HG02759 (cell line): ENCODE data around the gene AADAT.
"Not testable (repeated sequence)": the region's sequence is repeated elsewhere in the genome, so short reads cannot be mapped to it uniquely, and the experiment has no call there.

Source experiments
- ATAC-seq: cut with Tn5 transposase; IDR thresholded peaks from one replicate; pipeline ENCODE4 v1.9.1; 2021; ENCODE audit warnings: mild to moderate bottlenecking, moderate library complexity; ENCODE audit not compliant: unreplicated experiment

Gene AADAT

DNA sequence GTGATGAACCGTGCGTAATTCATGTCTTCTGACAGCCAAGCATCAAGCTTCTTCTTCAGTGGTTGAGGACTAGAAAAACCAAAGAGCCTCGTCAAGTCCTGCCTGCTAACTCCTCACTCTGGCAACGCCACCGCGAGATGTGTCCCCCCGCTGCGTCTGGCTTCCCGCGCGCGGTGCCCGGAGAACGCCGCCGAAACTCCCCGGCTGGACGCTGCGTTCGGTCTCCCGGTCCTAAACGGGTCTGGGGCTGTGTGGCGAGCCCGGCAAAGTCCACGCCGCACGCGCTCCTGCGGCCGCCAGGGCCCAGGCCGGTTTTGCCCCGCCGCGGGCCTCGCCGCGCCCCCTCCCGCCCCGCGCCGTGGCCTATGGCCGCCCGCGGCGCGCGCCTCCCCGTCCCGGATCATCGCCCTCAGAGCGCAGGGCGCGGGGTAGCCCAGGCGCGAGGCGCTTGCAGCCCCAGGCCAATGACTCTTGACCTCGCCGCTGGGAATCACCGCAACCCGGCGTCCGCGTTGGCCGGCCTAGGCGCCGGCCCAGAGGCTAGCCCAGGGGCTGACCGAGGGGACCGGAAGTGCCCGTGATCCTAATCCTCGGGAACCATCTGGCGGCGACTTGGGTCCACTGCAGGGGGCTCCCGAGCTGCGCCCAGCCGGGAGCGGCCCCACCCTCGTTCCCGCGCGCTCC, at the start of gene AADAT:
AADAT (minus strand) TSS at position 289 of the 684 bp plus-strand sequence; CDS start at position 23, 266 bp downstream.
- peak; percentile 86 for ATAC-seq

DNA sequence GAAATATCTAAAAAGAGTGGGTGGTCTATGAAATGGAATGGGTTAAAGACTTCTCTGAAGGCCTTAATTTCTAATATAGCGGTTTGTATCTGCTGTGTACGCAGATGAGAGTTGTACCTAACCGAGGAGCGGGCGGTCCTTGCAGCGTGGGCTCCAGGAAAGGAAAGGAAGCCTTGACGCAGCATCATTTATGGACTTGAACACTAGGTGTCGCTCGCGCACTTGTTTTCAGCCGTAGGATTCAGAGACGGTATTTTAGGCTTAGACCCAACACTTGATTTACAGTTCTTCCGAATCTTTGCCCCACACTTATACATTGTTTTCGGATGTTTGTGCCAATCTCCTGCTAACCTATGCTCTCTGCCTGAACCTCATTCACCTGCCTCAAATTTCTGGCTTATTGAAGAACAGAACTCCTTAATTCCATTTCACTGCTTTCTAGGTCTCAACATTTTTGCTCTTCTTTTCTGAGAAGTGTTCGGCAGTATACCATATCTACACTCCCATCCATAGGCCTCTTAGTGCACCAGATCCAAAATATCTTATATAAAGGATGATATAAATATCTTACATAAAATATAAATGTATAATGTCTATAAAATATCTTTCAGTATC, 48.9 kb upstream of the AADAT start:
- peak; percentile 97 for ATAC-seq

DNA sequence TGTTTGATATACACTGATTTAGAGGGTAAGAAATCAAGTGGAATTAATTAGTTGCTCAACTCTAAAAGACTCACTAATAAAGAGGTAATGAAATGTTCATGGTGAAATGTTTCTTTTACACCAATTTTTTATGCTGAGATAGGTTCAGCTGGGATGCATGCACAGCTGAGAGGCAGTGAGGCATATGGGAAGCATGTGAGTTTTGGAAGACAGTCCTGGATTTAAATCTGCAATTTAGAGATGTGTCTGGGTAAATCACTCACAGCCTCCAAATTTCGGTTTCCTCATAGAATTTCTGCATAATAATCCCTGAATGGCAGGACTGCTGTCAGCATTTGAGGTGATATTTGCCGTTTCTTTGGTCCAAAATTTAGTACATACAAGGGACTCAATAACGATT, 48.2 kb upstream of the AADAT start:
- no peak for ATAC-seq

DNA sequence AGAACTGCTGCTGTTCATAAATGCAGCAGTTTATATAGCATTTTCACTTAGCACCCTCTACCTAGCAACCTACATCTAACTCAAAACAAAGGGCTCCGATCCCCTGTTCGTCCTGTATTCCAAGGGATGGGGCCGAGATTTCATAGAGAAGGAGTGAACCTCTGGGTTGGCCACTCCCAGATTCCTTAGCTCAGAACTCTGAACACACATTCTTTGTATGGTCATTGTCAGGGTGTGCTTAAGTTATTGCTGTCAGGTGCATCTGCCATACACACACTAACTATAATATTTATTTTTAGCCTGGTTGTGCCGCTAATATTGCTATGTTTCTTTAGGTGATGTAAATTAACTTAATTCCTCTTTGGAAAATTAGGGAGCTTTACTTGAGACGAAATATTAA, 47.7 kb upstream of the AADAT start:
- no peak for ATAC-seq

DNA sequence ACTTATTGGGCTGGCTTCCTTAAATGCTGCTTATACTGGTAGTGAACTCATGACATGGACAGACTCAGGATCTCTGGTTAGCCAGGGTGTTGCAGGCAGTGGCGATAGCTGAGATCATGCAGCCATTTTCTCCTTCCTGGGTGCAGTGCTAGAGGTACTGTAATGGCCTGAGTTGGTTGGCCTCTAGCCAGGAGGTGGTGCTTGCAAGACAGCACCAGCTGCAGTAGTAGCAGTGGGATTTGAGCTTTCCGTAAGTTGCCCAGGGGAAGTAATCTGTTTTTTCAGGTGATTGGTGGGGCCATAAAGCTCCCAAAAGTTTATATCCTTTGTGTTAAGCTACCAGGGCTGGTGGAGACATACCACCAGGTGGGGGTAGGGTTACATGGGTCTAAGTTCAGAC, 45.1 kb upstream of the AADAT start:
- ATAC-seq = no peak

DNA sequence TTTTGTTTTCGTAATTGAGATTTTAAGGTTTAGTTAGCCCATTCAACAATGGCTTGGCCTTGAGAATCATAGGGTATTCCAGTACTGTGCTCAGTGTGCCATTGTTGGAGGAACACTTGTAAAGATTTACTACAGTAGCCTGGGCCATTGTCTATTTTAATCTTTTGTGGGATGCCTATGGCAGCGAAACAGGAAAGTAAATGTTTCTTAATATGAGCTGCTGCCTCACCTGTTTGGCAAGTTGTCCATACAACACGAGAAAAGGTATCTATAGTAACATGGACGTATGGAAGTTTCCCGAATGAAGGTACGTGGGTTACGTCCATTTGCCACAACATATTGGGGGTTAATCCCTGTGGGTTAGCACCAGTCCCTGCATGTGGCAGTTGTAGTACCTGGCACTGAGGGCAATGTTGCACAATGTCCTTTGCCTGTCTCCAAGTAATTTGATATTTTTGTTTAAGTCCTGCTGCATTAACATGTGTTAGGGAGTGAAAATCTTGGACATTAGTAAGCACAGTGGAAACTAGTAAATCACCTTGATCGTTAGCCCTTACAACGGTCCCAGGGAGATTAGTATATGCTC, 38.6 kb upstream of the AADAT start:
- ATAC-seq = no peak

DNA sequence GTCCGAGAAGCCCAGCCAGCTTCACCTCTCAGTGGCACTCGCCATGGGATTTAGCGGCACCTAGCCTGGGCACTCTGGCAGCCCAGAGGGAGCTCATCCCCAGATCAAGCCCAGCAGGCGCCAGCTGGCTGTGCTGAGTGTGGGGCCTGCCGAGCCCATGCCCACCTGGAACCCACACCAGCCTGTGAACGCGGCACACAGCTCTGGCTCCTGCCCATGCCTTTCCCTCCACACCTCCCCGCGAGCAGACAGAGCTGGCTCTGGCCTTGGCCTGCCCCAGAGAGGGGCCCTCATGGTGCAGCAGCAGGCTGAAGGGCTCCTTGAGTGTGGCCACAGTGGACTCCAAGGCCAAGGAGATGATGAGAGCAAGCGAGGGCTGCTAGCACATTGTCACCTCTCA, 38.0 kb upstream of the AADAT start:
- ATAC-seq = no peak

DNA sequence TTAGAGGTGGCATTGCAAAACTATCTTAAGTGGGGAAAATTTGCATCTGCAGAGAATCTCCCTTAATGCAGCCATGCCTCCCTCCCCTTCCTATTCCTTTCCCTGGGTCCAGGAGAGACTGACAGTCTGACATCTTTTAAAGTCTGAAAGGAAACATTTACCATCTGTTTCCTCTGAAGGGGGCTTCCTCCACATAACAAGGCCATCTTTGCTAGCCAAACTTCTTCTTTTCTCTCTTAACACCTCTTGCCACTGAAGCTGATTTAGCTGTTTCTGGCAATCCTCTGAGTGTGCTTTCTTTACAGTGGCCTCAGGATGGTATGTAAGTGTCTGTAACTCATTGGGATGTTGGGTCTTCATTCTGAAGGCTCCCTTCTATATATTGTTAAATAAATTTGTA, 34.6 kb upstream of the AADAT start:
- ATAC-seq = no peak

DNA sequence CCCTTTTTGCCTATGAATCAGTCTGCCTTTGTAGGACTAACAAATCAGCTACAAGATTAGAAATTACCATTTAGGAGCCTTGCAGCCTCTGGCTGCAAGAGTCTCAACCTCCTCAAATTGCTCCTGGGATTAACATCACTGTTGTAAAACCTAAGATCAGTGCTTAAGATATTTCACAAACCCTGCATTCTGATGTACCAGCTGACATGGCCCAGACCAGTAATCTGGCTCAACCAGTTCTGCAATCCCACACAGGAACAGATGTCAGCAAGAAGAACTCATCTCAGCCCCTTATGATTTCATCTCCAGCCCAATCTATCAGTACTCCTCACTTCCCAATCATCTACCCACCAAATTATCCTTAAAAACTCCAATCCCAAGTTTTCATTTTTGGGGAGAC, 32.5 kb upstream of the AADAT start:
- no peak for ATAC-seq

DNA sequence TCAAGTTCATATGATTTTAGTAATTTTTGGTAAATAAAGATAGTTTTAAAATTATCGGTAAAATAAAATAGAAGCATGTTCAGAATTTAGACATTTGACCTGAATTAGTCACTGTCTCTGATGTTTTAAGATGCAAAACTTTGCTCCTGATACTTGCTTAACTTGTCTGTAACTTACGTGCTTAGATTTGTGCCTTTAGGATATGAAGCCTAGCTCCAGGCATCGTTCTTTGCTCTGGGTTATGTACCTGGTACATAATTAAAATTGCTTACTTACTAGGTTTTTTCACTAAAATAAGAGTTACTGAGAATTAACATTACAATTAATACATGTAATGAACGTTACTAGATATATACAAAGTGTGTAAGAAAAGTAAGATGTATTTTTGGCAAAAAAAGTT, 24.9 kb upstream of the AADAT start:
- no peak for ATAC-seq

DNA sequence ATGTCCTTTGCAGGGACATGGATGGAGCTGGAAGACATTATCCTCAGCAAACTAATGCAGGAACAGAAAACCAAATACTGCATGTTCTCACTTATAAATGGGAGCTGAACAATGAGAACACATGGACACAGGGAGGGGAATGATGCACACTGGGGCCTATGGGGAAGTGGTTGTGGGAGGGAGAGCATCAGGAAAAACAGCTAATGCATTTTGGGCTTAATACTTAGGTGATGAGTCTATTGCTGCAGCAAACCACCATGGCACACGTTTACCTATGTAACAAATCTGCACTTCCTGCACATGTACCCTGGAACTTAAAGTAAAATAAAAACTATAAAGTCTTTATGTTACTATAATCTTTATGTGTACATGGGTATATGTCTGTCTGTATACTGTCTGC, 24.4 kb upstream of the AADAT start:
- ATAC-seq = not testable (repeated sequence)

DNA sequence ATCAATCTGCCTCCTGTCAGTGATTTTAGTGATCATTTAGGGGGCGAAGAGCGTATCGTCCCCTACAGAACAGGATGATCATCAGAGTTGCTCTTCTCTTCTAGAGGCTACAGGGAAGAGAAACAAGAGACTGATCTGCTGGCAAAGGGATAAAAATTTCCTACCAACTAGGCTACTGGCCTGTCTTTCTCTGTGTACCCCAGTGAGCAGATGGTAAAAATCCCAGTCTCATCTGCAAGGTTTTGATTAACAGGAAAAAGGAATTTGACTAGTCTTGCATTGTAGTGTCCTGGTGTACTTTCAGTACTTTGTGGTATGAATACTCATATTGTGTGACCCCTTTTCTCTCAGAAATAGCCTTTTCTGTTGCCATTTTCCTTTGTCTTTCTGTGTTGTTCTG, 21.8 kb upstream of the AADAT start:
- ATAC-seq = no peak

DNA sequence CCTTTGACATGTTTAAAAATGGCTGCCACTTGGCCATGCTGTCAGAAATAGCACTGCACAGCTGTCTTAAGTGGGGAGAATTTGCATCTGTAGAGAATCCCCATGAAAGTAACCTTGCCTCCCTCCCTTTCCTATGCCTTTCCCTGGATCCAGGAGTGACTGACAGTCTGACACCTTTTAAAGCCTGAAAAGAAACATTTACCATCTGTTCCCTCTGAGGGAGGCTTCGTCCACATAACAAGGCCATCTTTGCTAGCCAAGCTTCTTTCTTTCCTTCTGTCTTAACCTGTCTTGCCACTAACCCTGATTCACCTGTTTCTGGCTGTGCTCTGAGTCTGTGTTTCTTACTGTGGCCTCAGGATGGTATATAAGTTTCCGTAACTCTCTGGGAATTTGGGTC, 21.3 kb upstream of the AADAT start:
- no peak for ATAC-seq

DNA sequence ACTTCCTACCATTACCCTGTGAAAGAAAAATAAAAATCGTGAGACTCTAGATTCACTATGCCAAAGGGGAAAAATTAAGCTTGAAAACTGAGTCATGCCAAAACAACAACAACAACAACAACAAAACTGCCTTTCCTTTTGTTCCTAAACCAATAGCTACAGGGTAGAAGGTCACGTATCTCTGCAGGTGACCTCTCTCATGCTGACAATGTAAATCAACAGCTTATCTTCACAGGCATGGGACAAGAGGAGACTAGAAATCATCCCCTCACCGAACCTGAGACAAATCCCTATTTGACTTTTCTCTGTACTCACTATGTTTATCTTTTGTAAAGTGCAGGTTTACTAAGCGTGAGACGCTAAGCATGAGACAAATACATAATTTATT, 20.5 kb upstream of the AADAT start:
- no peak for ATAC-seq

DNA sequence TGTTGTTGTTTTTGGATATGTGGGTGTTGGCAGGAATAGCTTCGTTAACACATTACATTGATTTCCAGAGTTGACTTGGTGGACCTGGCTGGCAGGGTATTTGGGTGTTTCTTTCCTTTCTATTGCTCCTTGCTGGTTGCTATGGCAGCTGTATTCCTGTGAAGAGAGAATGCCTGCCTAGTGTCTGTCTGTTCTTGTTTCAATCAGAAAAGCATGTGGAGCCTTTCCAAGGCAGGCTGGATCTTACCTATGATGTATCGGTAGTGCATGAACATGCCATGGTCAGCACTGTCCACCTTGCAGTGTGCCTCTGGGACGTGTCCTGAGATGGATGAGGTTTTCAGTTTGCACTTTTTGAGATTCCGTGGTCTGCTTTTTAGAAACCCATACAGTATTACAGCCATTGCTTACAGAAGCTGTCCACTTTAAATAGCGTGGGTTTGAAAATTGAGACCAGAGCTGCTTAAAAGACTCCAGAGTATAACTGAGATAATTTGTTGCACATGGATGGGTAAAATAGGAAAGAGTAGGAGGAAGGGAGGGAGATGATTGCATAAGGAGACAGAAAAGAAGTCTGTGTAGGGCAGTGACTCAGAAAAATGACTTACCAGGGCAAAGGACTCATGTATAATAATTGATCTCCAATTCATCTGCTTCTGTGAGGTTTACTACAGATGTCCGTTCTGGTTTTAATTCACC, 20.0 kb upstream of the AADAT start:
- ATAC-seq = no peak

DNA sequence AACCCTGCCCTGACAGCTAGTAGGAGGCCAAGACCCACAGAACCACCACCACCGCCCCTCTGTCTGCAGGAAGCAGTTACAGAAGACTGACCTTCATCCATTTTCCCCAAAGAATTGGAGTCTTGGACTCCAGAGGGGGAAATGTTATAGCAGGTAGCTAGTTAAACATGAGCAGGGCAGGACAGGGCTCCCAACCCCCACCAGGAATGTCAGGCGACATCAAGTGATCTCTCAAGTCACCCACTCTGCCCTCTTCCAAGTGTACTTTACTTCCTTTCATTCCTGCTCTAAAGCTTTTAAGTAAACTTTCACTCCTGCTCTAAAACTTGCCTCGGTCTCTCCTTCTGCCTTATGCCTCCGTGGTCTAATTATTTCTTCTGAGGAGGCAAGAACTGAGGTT, 17.1 kb upstream of the AADAT start:
- no peak for ATAC-seq

DNA sequence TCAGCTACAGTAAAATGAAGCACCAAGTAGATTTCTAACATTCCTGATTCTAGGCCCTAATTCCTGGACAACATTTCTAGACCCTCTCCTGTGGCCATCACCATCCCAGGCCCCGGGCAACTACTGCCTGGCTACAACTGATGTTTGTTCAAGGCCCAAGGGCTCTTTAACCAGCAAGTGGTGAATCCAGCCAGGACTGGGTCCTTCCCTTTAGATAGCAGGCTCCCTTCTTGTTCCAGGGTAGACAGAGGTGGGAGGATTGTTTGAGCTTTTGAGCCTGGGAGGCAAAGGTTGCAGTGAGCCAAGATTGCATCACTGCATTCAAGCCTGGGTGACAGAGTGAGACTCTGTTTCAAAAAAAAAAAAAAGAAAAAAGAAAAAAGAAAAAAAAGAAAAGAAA, 12.7 kb upstream of the AADAT start:
- ATAC-seq = no peak

DNA sequence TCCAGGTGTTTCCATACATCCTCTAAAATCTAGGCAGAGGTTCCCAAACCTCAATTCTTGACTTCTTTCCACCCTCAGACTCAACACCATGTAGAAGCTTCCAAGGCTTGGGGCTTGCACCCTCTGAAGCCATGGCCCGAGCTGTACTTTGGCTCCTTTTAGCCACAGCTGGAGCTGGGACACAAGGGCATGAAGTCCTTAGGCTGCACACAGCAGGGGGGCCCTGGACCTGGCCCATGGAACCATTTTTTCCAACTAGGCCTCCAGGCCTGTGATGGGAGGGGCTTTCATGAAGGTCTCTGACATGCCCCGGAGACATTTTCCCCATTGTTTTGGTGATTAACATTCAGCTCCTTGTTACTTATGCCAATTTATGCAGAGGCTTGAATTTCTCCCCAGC, 8.4 kb upstream of the AADAT start:
- ATAC-seq = not testable (repeated sequence)

DNA sequence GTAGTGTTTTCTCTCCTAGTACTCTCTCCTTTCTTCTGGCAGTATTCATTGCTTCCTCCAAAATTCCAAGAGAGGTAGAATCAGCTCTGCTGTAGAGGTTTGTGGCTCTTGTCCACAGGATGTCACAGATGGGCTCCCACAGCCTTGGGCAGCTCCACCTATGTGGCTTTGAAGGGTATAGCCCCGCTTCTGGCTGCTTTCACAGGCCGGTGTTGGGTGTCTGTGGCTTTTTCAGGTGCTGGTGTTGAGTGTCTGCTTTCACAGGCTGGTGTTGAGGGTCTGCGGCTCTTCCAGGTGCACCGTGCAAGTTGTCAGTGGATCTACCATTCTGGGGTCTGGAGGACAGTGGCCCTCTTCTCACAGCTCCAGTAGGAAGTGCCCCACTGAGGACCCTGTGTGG, 7.9 kb upstream of the AADAT start:
- ATAC-seq = no peak

DNA sequence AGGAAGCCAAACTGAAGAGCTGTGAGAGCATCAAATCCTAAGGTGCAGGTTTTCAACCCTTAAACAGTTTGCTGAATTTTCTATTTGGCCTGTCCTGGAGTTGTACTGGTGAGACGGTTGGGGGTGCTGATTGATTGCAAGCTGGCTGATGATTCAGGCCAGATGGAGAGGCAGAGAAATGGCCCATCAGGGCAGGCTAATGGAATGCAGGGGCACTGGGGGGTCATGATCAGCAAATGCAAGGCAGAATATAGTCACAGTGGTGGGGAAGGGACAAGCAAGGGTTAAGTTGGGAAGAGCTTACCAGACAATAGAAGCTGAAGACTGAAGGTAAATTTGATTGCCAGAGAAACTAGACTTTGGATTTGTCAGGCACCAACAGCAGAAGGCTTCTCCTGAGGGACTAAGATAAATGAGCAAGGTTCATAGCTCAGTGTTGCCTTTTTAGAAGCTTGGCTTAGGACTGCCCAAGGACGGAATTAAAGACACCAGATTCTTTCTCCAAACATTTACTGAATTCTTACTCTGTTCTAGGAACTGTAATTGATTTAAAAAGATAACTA, 4.3 kb upstream of the AADAT start:
- ATAC-seq = no peak

DNA sequence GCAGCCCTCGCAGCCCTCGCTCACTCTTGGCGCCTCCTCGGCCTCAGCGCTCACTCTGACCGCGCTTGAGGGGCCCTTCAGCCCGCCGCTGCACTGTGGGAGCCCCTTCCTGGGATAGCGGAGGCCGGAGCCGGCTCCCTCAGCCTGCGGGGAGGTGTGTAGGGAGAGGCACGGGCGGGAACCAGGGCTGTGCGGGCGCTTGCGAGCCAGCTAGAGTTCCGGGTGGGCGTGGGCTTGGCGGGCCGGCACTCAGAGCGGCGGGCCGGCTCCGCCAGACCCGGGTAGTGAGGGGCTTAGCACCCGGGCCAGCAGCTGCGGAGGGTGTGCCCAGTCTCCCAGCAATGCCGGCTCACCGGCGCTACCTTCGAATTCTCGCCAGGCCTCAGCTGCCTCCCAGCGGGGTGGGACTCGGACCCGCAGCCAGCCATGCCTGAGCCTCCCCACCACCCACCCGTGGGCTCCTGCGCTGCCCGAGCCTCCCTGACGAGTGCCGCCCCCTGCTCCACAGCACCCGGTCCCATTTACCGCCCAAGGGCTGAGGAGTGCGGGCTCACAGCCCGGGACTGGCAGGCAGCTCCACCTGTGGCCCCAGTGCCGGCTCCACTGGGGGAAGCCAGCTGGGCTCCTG, 1.4 kb upstream of the AADAT start:
- ATAC-seq = no peak
